SK-N-MC (cell line): Measurements from ENCODE around the gene SLCO3A1.

Experiments
- EZH2 ChIP-seq: fragments of 200-600 bp; sonication (generic); IDR thresholded peaks from one replicate; pipeline ENCODE4 v1.6.1; 2017; ENCODE audit warnings: antibody characterized with exemption
- POLR2AphosphoS5 ChIP-seq: IDR thresholded peaks from 2 replicates; pipeline ENCODE4 v1.6.1; 2012; ENCODE audit warnings: mild to moderate bottlenecking, low read depth, low read length, borderline replicate concordance

- TF ChIP-seq EZH2 (no peak), POLR2AphosphoS5 (no peak)
Observed at GRCh38 chr15:91919014-91919534, 65.6 kb downstream of the SLCO3A1 start.
